ENCODE data around the gene DDX6.
"Not testable (repeated sequence)": the region's sequence is repeated elsewhere in the genome, so short reads cannot be mapped to it uniquely, and the experiment has no call there.

The DDX6 gene

GRCh38 chr11:118837868-118838267, 46.9 kb upstream of the DDX6 start:
- ATAC-seq = no peak
- no peak for TF ChIP-seq ZC3H10 (CRISPR knock-in tag; IDR thresholded peaks at IDR 0.05)
- TF ChIP-seq SNAI2 (CRISPR knock-in tag; IDR thresholded peaks at IDR 0.05) = no peak
- no peak for TF ChIP-seq TSHZ2 (CRISPR knock-in tag; IDR thresholded peaks at IDR 0.05)
- TF ChIP-seq PPARA (CRISPR knock-in tag; IDR thresholded peaks at IDR 0.05; ENCODE audit: borderline replicate concordance) = no peak
- TF ChIP-seq CREB5 (CRISPR knock-in tag; IDR thresholded peaks at IDR 0.05; ENCODE audit: low read depth) = no peak
- no peak for TF ChIP-seq PATZ1 (CRISPR knock-in tag; IDR thresholded peaks at IDR 0.05; ENCODE audit: borderline replicate concordance)
- TF ChIP-seq ZFP30 (CRISPR knock-in tag; IDR thresholded peaks at IDR 0.05) = no peak
- no peak for TF ChIP-seq ARNTL (CRISPR knock-in tag; IDR thresholded peaks at IDR 0.05; ENCODE audit: borderline replicate concordance, low read depth)
- no peak for TF ChIP-seq RARB (CRISPR knock-in tag; IDR thresholded peaks at IDR 0.05)
- no peak for TF ChIP-seq POU6F1 (CRISPR knock-in tag; IDR thresholded peaks at IDR 0.05; ENCODE audit: borderline replicate concordance, low read depth)
- TF ChIP-seq ESRRG (CRISPR knock-in tag; IDR thresholded peaks at IDR 0.05) = no peak
- no peak for TF ChIP-seq ZFP3 (CRISPR knock-in tag; IDR thresholded peaks at IDR 0.05)
- no peak for TF ChIP-seq CSRNP3 (CRISPR knock-in tag; IDR thresholded peaks at IDR 0.05)
- no peak for TF ChIP-seq ZNF8 (CRISPR knock-in tag; IDR thresholded peaks at IDR 0.05)
- TF ChIP-seq ZNF70 (CRISPR knock-in tag; IDR thresholded peaks at IDR 0.05) = no peak
- TF ChIP-seq CSDC2 (CRISPR knock-in tag; IDR thresholded peaks at IDR 0.05) = no peak

- TF ChIP-seq SNAI2 (CRISPR knock-in tag; IDR thresholded peaks at IDR 0.05) = no peak
- no peak for TF ChIP-seq OSR1 (CRISPR knock-in tag; IDR thresholded peaks at IDR 0.05)
- no peak for TF ChIP-seq ZFP30 (CRISPR knock-in tag; IDR thresholded peaks at IDR 0.05)
- no peak for TF ChIP-seq TOX (CRISPR knock-in tag; IDR thresholded peaks at IDR 0.05; ENCODE audit: borderline replicate concordance)
- TF ChIP-seq GLIS3 (CRISPR knock-in tag; IDR thresholded peaks at IDR 0.05) = no peak
- TF ChIP-seq ZC3H10 (CRISPR knock-in tag; IDR thresholded peaks at IDR 0.05) = no peak
- no peak for TF ChIP-seq ESRRG (CRISPR knock-in tag; IDR thresholded peaks at IDR 0.05)
- no peak for TF ChIP-seq RARB (CRISPR knock-in tag; IDR thresholded peaks at IDR 0.05)
- ATAC-seq = no peak
Observed at GRCh38 chr11:118834427-118835028, 43.6 kb upstream of the DDX6 start.

- ATAC-seq = no peak
- TF ChIP-seq ZNF8 (CRISPR knock-in tag; IDR thresholded peaks at IDR 0.05) = no peak
- TF ChIP-seq ZNF70 (CRISPR knock-in tag; IDR thresholded peaks at IDR 0.05) = no peak
- TF ChIP-seq ESRRG (CRISPR knock-in tag; IDR thresholded peaks at IDR 0.05) = no peak
- TF ChIP-seq SNAI2 (CRISPR knock-in tag; IDR thresholded peaks at IDR 0.05) = no peak
- TF ChIP-seq BACH2 (CRISPR knock-in tag; IDR thresholded peaks at IDR 0.05; ENCODE audit: borderline replicate concordance) = no peak
- TF ChIP-seq ISL1 (CRISPR knock-in tag; IDR thresholded peaks at IDR 0.05) = no peak
- no peak for TF ChIP-seq TSHZ2 (CRISPR knock-in tag; IDR thresholded peaks at IDR 0.05)
- no peak for TF ChIP-seq ZFP30 (CRISPR knock-in tag; IDR thresholded peaks at IDR 0.05)
- TF ChIP-seq PATZ1 (CRISPR knock-in tag; IDR thresholded peaks at IDR 0.05; ENCODE audit: borderline replicate concordance) = no peak
Observed at GRCh38 chr11:118827118-118827517, 36.2 kb upstream of the DDX6 start.

GRCh38 chr11:118822936-118823510, 32.1 kb upstream of the DDX6 start:
- ATAC-seq = not testable (repeated sequence)
